ENCODE results near the gene KCNQ4. TPM values are rescaled to one million over a fixed set of nuclear protein-coding genes. Genes with fewer than 3 reads are reported as not detected.

Gene KCNQ4
- total RNA-seq, 1 experiment from 2014 or later = 1.6 TPM

- Mint-ChIP-seq H3K27me3 (ENCODE audit: insufficient read depth, unreplicated experiment) (no peaks in the 10 kb centered on the region), H3K4me1 (ENCODE audit: low read depth, unreplicated experiment) (peaks cover 5% of the 10 kb centered on the region), H3K4me3 (ENCODE audit: unreplicated experiment) (peak overlapping the region; percentile 78), H3K9me3 (ENCODE audit: unreplicated experiment) (no peaks in the 10 kb centered on the region), H3K27ac (ENCODE audit: unreplicated experiment) (no peak overlapping the region), H3K36me3 (ENCODE audit: insufficient read depth, unreplicated experiment) (no peaks in the 10 kb centered on the region)
- no TSS peak for BruUV-seq (replicated peaks)
- Histone ChIP-seq H3K27me3 (replicated peaks; ENCODE audit: control insufficient read depth, insufficient read depth, low read length) (no peaks in the 10 kb centered on the region), H3K4me1 (0 out of 2 replicates have a peak, but pooled peaks cover 4% of the 10 kb centered on the region), H3K9me3 (no peaks in the 10 kb centered on the region), H3K36me3 (ENCODE audit: control insufficient read depth, insufficient read depth, low read length) (no peaks in the 10 kb centered on the region), H3K4me3 (ENCODE audit: low read depth, low read length) (no peak overlapping the region)
- ChIA-PET CTCF (interaction anchor here (0.6 kb wide), 1 partner anchor 166 kb away, joined by 4 read pairs; no protein-coding TSS in a partner anchor), POLR2A (no interaction called here)
- TF ChIP-seq CTCF (IDR thresholded peaks at IDR 0.05; ENCODE audit: insufficient read depth in 1 of 2, low read depth in 1 of 2, low read length in 1 of 2, severe bottlenecking in 1 of 2, unreplicated experiment in 1 of 2) = no peak
- no peak for DNase-seq
- intact Hi-C loops (cut with micrococcal nuclease; ENCODE audit: unreplicated experiment) = no loop called here
Measured at GRCh38 chr1:40782371-40782956, 1.1 kb upstream of the KCNQ4 start.

GRCh38 chr1:40784141-40784770, 669 bp downstream of the KCNQ4 start:
- ChIA-PET POLR2A (no interaction called here), CTCF (no interaction called here)
- Mint-ChIP-seq H3K27me3 (ENCODE audit: insufficient read depth, unreplicated experiment) (no peaks in the 10 kb centered on the region), H3K27ac (ENCODE audit: unreplicated experiment) (peak overlapping the region; percentile 84), H3K4me1 (ENCODE audit: low read depth, unreplicated experiment) (peaks cover 5% of the 10 kb centered on the region), H3K9me3 (ENCODE audit: unreplicated experiment) (no peaks in the 10 kb centered on the region), H3K4me3 (ENCODE audit: unreplicated experiment) (no peak overlapping the region), H3K36me3 (ENCODE audit: insufficient read depth, unreplicated experiment) (no peaks in the 10 kb centered on the region)
- Histone ChIP-seq H3K4me1 (0 out of 2 replicates have a peak, but pooled peaks cover 4% of the 10 kb centered on the region), H3K36me3 (ENCODE audit: control insufficient read depth, insufficient read depth, low read length) (no peaks in the 10 kb centered on the region), H3K27me3 (replicated peaks; ENCODE audit: control insufficient read depth, insufficient read depth, low read length) (no peaks in the 10 kb centered on the region), H3K4me3 (ENCODE audit: low read depth, low read length) (peak overlapping the region; percentile 28), H3K9me3 (no peaks in the 10 kb centered on the region)
- intact Hi-C loops (cut with micrococcal nuclease; ENCODE audit: unreplicated experiment) = no loop called here
- no TSS peak for BruUV-seq (replicated peaks)
- DNase-seq = peak in 1 of 2 experiments; percentile 34
- TF ChIP-seq CTCF (IDR thresholded peaks at IDR 0.05; ENCODE audit: insufficient read depth in 1 of 2, low read depth in 1 of 2, low read length in 1 of 2, severe bottlenecking in 1 of 2, unreplicated experiment in 1 of 2) = no peak

GRCh38 chr1:40784771-40785151, 1.2 kb downstream of the KCNQ4 start:
- no TSS peak for BruUV-seq (replicated peaks)
- Histone ChIP-seq H3K4me3 (ENCODE audit: low read depth, low read length) (no peak overlapping the region), H3K9me3 (no peaks in the 10 kb centered on the region), H3K36me3 (ENCODE audit: control insufficient read depth, insufficient read depth, low read length) (no peaks in the 10 kb centered on the region), H3K27me3 (replicated peaks; ENCODE audit: control insufficient read depth, insufficient read depth, low read length) (no peaks in the 10 kb centered on the region), H3K4me1 (0 out of 2 replicates have a peak, but pooled peaks cover 4% of the 10 kb centered on the region)
- Mint-ChIP-seq H3K36me3 (ENCODE audit: insufficient read depth, unreplicated experiment) (no peaks in the 10 kb centered on the region), H3K9me3 (ENCODE audit: unreplicated experiment) (no peaks in the 10 kb centered on the region), H3K27me3 (ENCODE audit: insufficient read depth, unreplicated experiment) (no peaks in the 10 kb centered on the region), H3K27ac (ENCODE audit: unreplicated experiment) (peak overlapping the region; percentile 84), H3K4me1 (ENCODE audit: low read depth, unreplicated experiment) (peaks cover 5% of the 10 kb centered on the region), H3K4me3 (ENCODE audit: unreplicated experiment) (no peak overlapping the region)
- CTCF ChIA-PET = no interaction called here
- TF ChIP-seq CTCF (IDR thresholded peaks at IDR 0.05; ENCODE audit: insufficient read depth in 1 of 2, low read depth in 1 of 2, low read length in 1 of 2, severe bottlenecking in 1 of 2, unreplicated experiment in 1 of 2) = no peak
- POLR2A ChIA-PET = no interaction called here
- intact Hi-C loops (cut with micrococcal nuclease; ENCODE audit: unreplicated experiment) = no loop called here
- DNase-seq = no peak

All from Caco-2 (cell line).